ENCODE results near the gene TNFRSF8.

- TF ChIP-seq CTCF (IDR thresholded peaks at IDR 0.05; ENCODE audit: poor library complexity) (no peak), EZH2phosphoT487 (IDR thresholded peaks at IDR 0.05; ENCODE audit: low read depth, severe bottlenecking, unreplicated experiment) (no peak)
Measured at GRCh38 chr1:12128120-12128519, 65.0 kb downstream of the TNFRSF8 start.

Measured in hepatocyte (in vitro differentiated cells).